WTC11 (cell line): ENCODE results near the gene PRR30.

Experiments used
- CREB1 ChIP-seq: sonication (generic); formaldehyde crosslinking; IDR thresholded peaks from 2 replicates; pipeline ENCODE4 v1.8.0; 2023; ENCODE audit warnings: mild to moderate bottlenecking, missing genetic modification reagents
- CTCF ChIP-seq: fragments of 200-600 bp; IDR thresholded peaks from 2 replicates; pipeline ENCODE4 v1.8.0; 2022; ENCODE audit warnings: antibody characterized with exemption
- ETV6 ChIP-seq: sonication (generic); formaldehyde crosslinking; IDR thresholded peaks from 2 replicates; pipeline ENCODE4 v1.8.1; 2022; ENCODE audit warnings: mild to moderate bottlenecking, missing genetic modification reagents
- TF ChIP-seq, protein P1 (sequence below): fragments of 250-450 bp; sonication (Bioruptor Pico); IDR thresholded peaks from 2 replicates; pipeline ENCODE4 v2.1.2; 2022; ENCODE audit warnings: mild to moderate bottlenecking, moderate library complexity
- TF ChIP-seq, protein P2 (sequence below): sonication (generic); formaldehyde crosslinking; IDR thresholded peaks from 2 replicates; pipeline ENCODE4 v1.8.0; 2022; ENCODE audit warnings: mild to moderate bottlenecking, missing genetic modification reagents

DNA sequence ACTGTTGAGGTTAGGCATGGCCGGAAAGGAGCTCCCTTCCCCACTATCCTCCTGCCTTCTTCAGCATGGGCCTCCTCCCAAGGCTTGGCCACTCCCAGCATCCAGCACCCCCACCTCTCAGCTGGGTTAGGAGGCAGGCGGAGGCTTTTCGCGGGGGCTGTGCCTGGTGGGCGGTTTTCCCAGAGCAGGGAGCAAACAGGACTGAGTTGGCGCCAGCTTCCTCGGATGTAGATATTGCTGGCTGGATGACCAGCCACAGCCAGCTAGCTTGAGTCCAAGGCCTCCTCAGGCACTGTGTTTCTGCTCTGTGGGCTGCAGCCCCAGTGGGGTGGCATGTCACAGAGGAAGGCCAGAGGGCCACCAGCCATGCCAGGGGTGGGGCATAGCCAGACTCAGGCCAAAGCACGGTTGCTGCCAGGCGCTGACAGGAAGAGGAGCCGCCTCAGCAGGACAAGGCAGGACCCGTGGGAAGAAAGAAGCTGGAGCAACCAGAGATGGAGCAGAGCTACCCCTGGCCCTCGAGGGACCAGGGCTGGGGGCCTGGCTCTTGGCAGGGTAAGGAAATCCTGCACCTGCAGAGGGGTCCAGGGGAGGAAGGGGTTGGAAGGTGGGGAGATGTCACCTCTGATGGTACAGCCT, 9.7 kb upstream of the PRR30 start, which contains the start of gene TCF23:
- TF ChIP-seq CTCF: no peak
- TF ChIP-seq, protein P1, sequence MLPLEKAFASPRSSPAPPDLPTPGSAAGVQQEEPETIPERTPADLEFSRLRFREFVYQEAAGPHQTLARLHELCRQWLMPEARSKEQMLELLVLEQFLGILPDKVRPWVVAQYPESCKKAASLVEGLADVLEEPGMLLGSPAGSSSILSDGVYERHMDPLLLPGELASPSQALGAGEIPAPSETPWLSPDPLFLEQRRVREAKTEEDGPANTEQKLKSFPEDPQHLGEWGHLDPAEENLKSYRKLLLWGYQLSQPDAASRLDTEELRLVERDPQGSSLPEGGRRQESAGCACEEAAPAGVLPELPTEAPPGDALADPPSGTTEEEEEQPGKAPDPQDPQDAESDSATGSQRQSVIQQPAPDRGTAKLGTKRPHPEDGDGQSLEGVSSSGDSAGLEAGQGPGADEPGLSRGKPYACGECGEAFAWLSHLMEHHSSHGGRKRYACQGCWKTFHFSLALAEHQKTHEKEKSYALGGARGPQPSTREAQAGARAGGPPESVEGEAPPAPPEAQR (CRISPR knock-in tag): no peak
- TF ChIP-seq CREB1 (CRISPR knock-in tag): no peak
- TF ChIP-seq, protein P2, sequence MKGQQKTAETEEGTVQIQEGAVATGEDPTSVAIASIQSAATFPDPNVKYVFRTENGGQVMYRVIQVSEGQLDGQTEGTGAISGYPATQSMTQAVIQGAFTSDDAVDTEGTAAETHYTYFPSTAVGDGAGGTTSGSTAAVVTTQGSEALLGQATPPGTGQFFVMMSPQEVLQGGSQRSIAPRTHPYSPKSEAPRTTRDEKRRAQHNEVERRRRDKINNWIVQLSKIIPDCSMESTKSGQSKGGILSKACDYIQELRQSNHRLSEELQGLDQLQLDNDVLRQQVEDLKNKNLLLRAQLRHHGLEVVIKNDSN (CRISPR knock-in tag): no peak
- no peak for TF ChIP-seq ETV6 (CRISPR knock-in tag)
